B cell (primary cell): ENCODE measurements around the gene FER. TPM values are rescaled to one million over a fixed set of nuclear protein-coding genes. Genes with fewer than 3 reads are reported as not detected.

Source experiments
- ATAC-seq: fragments of 200-7000 bp; cut with Tn5 transposase; one replicate; pipeline ENCODE4 v1.10.0; 2021; ENCODE audit warnings: low read depth, mild to moderate bottlenecking, moderate number of reproducible peaks, moderate library complexity
- CTCF ChIA-PET: fragments of 350-600 bp; sonication (Branson Sonifier 250); formaldehyde crosslinking; loops from one replicate; lab custom pipeline; 2021; ENCODE audit warnings: antibody characterized with exemption, inconsistent platforms; lab: Charles Lee
- POLR2A ChIA-PET: fragments of 350-600 bp; sonication (Branson Sonifier 250); formaldehyde crosslinking; loops from one replicate; lab custom pipeline; 2021; ENCODE audit warnings: antibody characterized with exemption; lab: Charles Lee
- DNase-seq: peaks from one replicate; pipeline ENCODE4 v3.0.0; 2013
- H2AFZ ChIP-seq: 2 replicates; pipeline ENCODE4 v1.6.1; 2012; ENCODE audit warnings: mild to moderate bottlenecking, low read depth, low read length; ENCODE audit not compliant: insufficient read depth, poor library complexity, severe bottlenecking
- H3K27ac ChIP-seq, 2 donors: 1 replicate in 1 of 2; 2 replicates in 1 of 2; pipeline ENCODE4 v1.5.1; 2012 to 2013; ENCODE audit warnings: low read length in 2 of 2, mild to moderate bottlenecking in 2 of 2, moderate library complexity in 1 of 2
- H3K27me3 ChIP-seq, 4 experiments: fragments of 200-600 bp in 1 of 4; sonication (generic) in 1 of 4; replicated peaks in 1 of 4; 1 replicate in 2 of 4; 2 replicates in 2 of 4; pipeline versions ENCODE4 v1.6.1 to v1.7.0; 2013 to 2016; ENCODE audit warnings: low read length in 3 of 4, mild to moderate bottlenecking in 2 of 4, mixed read lengths in 1 of 4, moderate library complexity in 1 of 4; ENCODE audit not compliant: insufficient read depth in 4 of 4, control insufficient read depth in 3 of 4; ENCODE audit errors: control extremely low read depth in 1 of 4
- H3K36me3 ChIP-seq, 2 experiments: replicated peaks in 1 of 2; 1 replicate in 1 of 2; 2 replicates in 1 of 2; pipeline versions ENCODE4 v1.6.1 to v1.7.1; 2013; ENCODE audit warnings: low read length in 1 of 2; ENCODE audit not compliant: insufficient read depth in 2 of 2, control insufficient read depth in 1 of 2; ENCODE audit errors: control extremely low read depth in 1 of 2, extremely low read depth in 1 of 2
- H3K4me1 ChIP-seq, 2 donors: fragments of 200-600 bp in 1 of 2; sonication (generic) in 1 of 2; 1 replicate in 1 of 2; 2 replicates in 1 of 2; pipeline versions ENCODE4 v1.5.1 to v1.6.1; 2013 to 2017; ENCODE audit warnings: low read length in 2 of 2; ENCODE audit not compliant: control insufficient read depth in 2 of 2, insufficient read depth in 2 of 2
- H3K4me2 ChIP-seq: replicated peaks from 2 replicates; pipeline ENCODE3; 2012; ENCODE audit warnings: mild to moderate bottlenecking, low read depth, low read length; ENCODE audit not compliant: poor library complexity, severe bottlenecking
- H3K4me3 ChIP-seq, 5 experiments: fragments of 200-600 bp in 1 of 5; sonication (generic) in 1 of 5; 1 replicate in 3 of 5; 2 replicates in 2 of 5; pipeline versions ENCODE4 v1.5.1 to v1.7.0; 2011 to 2016; ENCODE audit warnings: low read length in 4 of 5, mild to moderate bottlenecking in 4 of 5, low read depth in 2 of 5, control low read depth in 1 of 5, moderate library complexity in 1 of 5; ENCODE audit not compliant: insufficient read depth in 1 of 5; ENCODE audit errors: control extremely low read depth in 1 of 5, extremely low read depth in 1 of 5
- H3K79me2 ChIP-seq: fragments of 200-600 bp; sonication (generic); one replicate; pipeline ENCODE4 v1.6.0; 2016; ENCODE audit warnings: low read length; ENCODE audit not compliant: control insufficient read depth, insufficient read depth
- H3K9ac ChIP-seq: fragments of 200-600 bp; sonication (generic); 2 replicates; pipeline ENCODE4 v1.6.1; 2017; ENCODE audit warnings: mild to moderate bottlenecking, low read length, moderate library complexity
- H3K9me3 ChIP-seq, 3 donors: one replicate each; pipeline versions ENCODE4 v1.6.1 to v1.7.1; 2013; ENCODE audit warnings: low read length in 2 of 3; ENCODE audit not compliant: control insufficient read depth in 2 of 3, insufficient read depth in 1 of 3; ENCODE audit errors: control extremely low read depth in 1 of 3
- H4K20me1 ChIP-seq: 2 replicates; pipeline ENCODE4 v1.6.0; 2012; ENCODE audit warnings: mild to moderate bottlenecking, low read length; ENCODE audit not compliant: insufficient read depth, control insufficient read depth, poor library complexity, severe bottlenecking
- H3K27ac Mint-ChIP-seq: one replicate; pipeline ENCODE4 v1.8.0; 2021; ENCODE audit warnings: mixed read lengths
- H3K27me3 Mint-ChIP-seq: one replicate; pipeline ENCODE4 v1.8.0; 2021; ENCODE audit warnings: mixed read lengths
- H3K4me1 Mint-ChIP-seq: one replicate; pipeline ENCODE4 v1.8.0; 2021; ENCODE audit warnings: mixed read lengths
- H3K4me3 Mint-ChIP-seq: one replicate; pipeline ENCODE4 v1.8.0; 2021; ENCODE audit warnings: mixed read lengths
- H3K9me3 Mint-ChIP-seq: one replicate; pipeline ENCODE4 v1.8.0; 2022; ENCODE audit warnings: mixed read lengths; ENCODE audit not compliant: insufficient read depth
- EZH2 ChIP-seq: IDR thresholded peaks from 2 replicates; pipeline ENCODE4 v1.6.1; 2012; ENCODE audit warnings: borderline replicate concordance, low read depth, mild to moderate bottlenecking, moderate library complexity, low read length; ENCODE audit not compliant: insufficient read depth, poor library complexity, severe bottlenecking
- WGBS: methylation state at CpG from one replicate; pipeline ENCODE4 v1.1.5; 2013; ENCODE audit warnings: missing lambda C conversion rate; ENCODE audit not compliant: insufficient coverage; 5-methylcytosine and 5-hydroxymethylcytosine counted together
- intact Hi-C: fragments of 100-400 bp; cut with micrococcal nuclease; formaldehyde crosslinking; loops from one replicate; pipeline ENCODE4 v1.10.0; 2022
- polyA plus RNA-seq: library from polyadenylated mRNA; depleted of rRNA; stranded (reverse); fragments of >200 nt; gene quantifications from 2 replicates; pipeline ENCODE4 v1.2.3, GENCODE V29; 2012
- total RNA-seq, 2 donors: library from RNA; stranded (reverse); fragments of 120-200 nt in 1 of 2; gene quantifications; 1 replicate in 1 of 2; 2 replicates in 1 of 2; pipeline versions ENCODE4 v1.2.3 to v1.2.4, GENCODE V29; 2013 to 2022
- TF ChIP-seq, protein P1 (sequence below): fragments of 200-600 bp; IDR thresholded peaks from one replicate; pipeline ENCODE4 v1.8.0; 2022; ENCODE audit warnings: antibody characterized with exemption, mild to moderate bottlenecking

The FER gene
- total and polyA plus RNA-seq, 2 donors (not counting 1 experiment from before 2014, with no cell fraction given), result 1.3 to 41.3 TPM

DNA sequence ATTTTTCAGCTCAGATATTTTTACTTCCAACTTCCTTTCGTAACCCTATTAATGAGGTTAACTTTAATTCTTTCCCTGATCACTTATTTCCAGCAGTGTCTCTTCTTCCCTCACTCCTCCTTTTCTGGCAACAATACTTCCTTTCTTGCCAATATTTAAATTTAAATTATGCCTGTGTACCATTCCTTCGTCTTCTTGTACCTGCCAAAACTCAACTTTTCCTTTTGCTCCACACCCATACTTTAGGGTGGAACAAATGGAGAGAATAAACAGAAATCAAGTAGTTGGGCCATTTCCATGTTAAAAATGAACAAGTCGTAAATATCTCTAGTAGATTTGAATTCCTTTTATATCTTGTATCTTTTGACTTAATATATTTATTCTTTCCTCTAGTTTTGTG lies 66.0 kb downstream of the FER start:
- Histone ChIP-seq H3K4me3 (no peak overlapping the region), H4K20me1 (no peaks in the 10 kb centered on the region), H3K4me2 (no peak overlapping the region), H3K9ac (no peak overlapping the region), H2AFZ (no peak overlapping the region), H3K79me2 (peaks cover 15% of the 10 kb centered on the region), H3K27ac (no peak overlapping the region), H3K9me3 (peaks cover 4 to 14% (median 6%) of the 10 kb centered on the region in 3 donors), H3K36me3 (no peaks in the 10 kb centered on the region), H3K27me3 (no peaks in the 10 kb centered on the region), H3K4me1 (no peaks in the 10 kb centered on the region)
- Mint-ChIP-seq H3K27ac (no peak overlapping the region), H3K9me3 (no peaks in the 10 kb centered on the region), H3K4me3 (no peak overlapping the region), H3K27me3 (no peaks in the 10 kb centered on the region), H3K4me1 (no peaks in the 10 kb centered on the region)
- DNase-seq, result no peak
- intact Hi-C loops, result no loop called here
- ChIA-PET CTCF (no interaction called here), POLR2A (no interaction called here)
- WGBS, result no CpG with 5 or more reads among the region's 3 CpGs
- no peak for ATAC-seq
- TF ChIP-seq, protein P1, sequence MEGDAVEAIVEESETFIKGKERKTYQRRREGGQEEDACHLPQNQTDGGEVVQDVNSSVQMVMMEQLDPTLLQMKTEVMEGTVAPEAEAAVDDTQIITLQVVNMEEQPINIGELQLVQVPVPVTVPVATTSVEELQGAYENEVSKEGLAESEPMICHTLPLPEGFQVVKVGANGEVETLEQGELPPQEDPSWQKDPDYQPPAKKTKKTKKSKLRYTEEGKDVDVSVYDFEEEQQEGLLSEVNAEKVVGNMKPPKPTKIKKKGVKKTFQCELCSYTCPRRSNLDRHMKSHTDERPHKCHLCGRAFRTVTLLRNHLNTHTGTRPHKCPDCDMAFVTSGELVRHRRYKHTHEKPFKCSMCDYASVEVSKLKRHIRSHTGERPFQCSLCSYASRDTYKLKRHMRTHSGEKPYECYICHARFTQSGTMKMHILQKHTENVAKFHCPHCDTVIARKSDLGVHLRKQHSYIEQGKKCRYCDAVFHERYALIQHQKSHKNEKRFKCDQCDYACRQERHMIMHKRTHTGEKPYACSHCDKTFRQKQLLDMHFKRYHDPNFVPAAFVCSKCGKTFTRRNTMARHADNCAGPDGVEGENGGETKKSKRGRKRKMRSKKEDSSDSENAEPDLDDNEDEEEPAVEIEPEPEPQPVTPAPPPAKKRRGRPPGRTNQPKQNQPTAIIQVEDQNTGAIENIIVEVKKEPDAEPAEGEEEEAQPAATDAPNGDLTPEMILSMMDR, result no peak
- no peak for TF ChIP-seq EZH2

DNA sequence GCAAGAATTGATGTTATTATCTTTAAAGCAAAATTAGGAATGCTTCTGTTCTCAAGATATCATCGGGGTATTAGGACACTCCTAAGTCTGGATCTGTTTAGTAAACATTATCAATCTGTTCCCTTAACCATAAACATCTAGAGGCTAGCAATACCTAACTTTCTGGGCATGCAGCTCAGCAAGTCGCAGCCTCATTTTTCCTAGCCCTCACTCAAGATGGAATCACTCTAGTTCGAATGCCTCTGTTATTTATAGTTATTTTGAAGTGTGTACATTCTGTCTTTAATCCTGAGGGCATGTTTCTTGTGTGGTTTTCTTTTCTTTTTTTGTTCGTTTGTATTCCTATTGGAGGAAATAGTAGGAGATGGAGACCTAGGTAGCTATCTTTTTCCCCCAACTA lies 66.9 kb downstream of the FER start:
- Histone ChIP-seq H2AFZ (no peak overlapping the region), H3K27me3 (no peaks in the 10 kb centered on the region), H3K4me1 (no peaks in the 10 kb centered on the region), H3K4me2 (no peak overlapping the region), H3K9me3 (peaks cover 1 to 12% (median 4%) of the 10 kb centered on the region in 3 donors), H3K9ac (no peak overlapping the region), H3K36me3 (no peaks in the 10 kb centered on the region), H3K27ac (no peak overlapping the region), H4K20me1 (no peaks in the 10 kb centered on the region), H3K4me3 (no peak overlapping the region), H3K79me2 (peaks cover 12% of the 10 kb centered on the region)
- no peaks in the 10 kb centered on the region for H3K4me1 Mint-ChIP-seq
- ATAC-seq (no peak), DNase-seq (no peak)
- no peak overlapping the region for H3K27ac Mint-ChIP-seq
- no peaks in the 10 kb centered on the region for H3K27me3 Mint-ChIP-seq
- no CpG with 5 or more reads among the region's 4 CpGs for WGBS
- no peaks in the 10 kb centered on the region for H3K9me3 Mint-ChIP-seq
- CTCF ChIA-PET, result no interaction called here
- no peak overlapping the region for H3K4me3 Mint-ChIP-seq
- intact Hi-C loops, result no loop called here
- POLR2A ChIA-PET, result no interaction called here
- TF ChIP-seq EZH2, result no peak
- TF ChIP-seq, protein P1, result no peak
